ENCODE data around the gene MFSD1. TPM values are rescaled to one million over a fixed set of nuclear protein-coding genes. Genes with fewer than 3 reads are reported as not detected.

The MFSD1 gene
- polyA plus RNA-seq, 1 of the 3 experiments (the other 2 are of a cell fraction), result 44.9 TPM

DNA sequence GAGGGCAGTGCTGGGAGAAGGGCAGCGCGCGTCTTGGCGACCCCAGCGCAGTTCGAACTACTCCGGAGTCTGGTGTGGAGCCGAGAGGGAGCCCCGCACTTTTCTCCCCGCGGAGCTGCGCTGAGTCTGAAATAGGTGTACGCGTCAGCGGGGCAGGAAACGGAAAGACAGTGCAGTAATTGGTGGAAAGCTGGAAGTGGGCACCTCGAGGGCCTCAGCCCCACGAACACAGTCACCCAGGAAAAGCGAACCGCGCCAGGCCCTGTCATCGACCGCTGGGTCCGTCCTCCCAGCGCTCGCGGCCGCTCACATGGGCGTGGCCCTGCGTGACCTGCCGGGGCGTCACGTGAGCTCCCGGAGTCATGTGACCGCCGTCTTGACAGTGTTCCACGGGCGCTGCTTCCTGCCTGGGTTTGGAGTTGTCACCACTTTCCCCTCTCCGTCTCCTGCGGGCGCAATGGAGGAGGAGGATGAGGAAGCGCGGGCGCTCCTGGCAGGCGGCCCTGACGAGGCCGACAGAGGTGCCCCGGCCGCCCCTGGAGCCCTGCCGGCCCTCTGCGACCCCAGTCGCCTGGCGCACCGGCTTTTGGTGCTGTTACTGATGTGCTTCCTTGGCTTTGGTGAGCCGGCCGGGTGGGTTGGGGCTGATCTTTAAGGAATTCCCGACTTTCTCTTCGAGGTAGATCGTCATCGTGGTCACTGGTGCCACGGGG, at the start of gene MFSD1 (continued):
- TF ChIP-seq, protein P1, sequence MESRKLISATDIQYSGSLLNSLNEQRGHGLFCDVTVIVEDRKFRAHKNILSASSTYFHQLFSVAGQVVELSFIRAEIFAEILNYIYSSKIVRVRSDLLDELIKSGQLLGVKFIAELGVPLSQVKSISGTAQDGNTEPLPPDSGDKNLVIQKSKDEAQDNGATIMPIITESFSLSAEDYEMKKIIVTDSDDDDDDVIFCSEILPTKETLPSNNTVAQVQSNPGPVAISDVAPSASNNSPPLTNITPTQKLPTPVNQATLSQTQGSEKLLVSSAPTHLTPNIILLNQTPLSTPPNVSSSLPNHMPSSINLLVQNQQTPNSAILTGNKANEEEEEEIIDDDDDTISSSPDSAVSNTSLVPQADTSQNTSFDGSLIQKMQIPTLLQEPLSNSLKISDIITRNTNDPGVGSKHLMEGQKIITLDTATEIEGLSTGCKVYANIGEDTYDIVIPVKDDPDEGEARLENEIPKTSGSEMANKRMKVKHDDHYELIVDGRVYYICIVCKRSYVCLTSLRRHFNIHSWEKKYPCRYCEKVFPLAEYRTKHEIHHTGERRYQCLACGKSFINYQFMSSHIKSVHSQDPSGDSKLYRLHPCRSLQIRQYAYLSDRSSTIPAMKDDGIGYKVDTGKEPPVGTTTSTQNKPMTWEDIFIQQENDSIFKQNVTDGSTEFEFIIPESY (IDR thresholded peaks at IDR 0.05; ENCODE audit: borderline replicate concordance, low read depth), result no peak
- TF ChIP-seq, protein P2, sequence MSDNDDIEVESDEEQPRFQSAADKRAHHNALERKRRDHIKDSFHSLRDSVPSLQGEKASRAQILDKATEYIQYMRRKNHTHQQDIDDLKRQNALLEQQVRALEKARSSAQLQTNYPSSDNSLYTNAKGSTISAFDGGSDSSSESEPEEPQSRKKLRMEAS (IDR thresholded peaks at IDR 0.05; ENCODE audit: low read depth), result peak; percentile 91
- TF ChIP-seq, protein P3, sequence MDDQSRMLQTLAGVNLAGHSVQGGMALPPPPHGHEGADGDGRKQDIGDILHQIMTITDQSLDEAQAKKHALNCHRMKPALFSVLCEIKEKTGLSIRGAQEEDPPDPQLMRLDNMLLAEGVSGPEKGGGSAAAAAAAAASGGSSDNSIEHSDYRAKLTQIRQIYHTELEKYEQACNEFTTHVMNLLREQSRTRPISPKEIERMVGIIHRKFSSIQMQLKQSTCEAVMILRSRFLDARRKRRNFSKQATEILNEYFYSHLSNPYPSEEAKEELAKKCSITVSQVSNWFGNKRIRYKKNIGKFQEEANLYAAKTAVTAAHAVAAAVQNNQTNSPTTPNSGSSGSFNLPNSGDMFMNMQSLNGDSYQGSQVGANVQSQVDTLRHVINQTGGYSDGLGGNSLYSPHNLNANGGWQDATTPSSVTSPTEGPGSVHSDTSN (IDR thresholded peaks at IDR 0.05), result no peak
- 0 out of 2 replicates have a peak, but pooled peaks have one; percentile 19 for TF ChIP-seq RCOR1 (IDR thresholded peaks at IDR 0.05; ENCODE audit: low read length)
- peak; percentile 99 for TF ChIP-seq SIN3A (IDR thresholded peaks at IDR 0.05; ENCODE audit: borderline replicate concordance, low read depth, low read length)
- TF ChIP-seq RAD21 (IDR thresholded peaks at IDR 0.05; ENCODE audit: low read length), result no peak

GRCh38 chr3:158753854-158754253, 48.0 kb upstream of the MFSD1 start:
- H3K36me3 ChIP-seq (replicated peaks in 1 of 2; ENCODE audit: control insufficient read depth in 1 of 2, insufficient read depth in 2 of 2, low read length in 1 of 2), result no peaks in the 10 kb centered on the region
- H3K4me2 ChIP-seq, result no peak overlapping the region
- no peak for DNase-seq
- CTCF ChIA-PET, result interaction anchor here (1.0 kb wide), 1 partner anchor 36 kb away, joined by 3 read pairs; no protein-coding TSS in a partner anchor
- no peak overlapping the region for H3K27ac ChIP-seq (ENCODE audit: low read depth in 2 of 2, low read length in 1 of 2)
- H3F3A ChIP-seq (replicated peaks; ENCODE audit: insufficient read depth), result peaks cover 6% of the 10 kb centered on the region
- H3K4me1 ChIP-seq (ENCODE audit: control insufficient read depth in 1 of 2, insufficient read depth in 2 of 2, low read depth in 1 of 2, low read length in 1 of 2), result peaks cover 0 to 2% of the 10 kb centered on the region in 2 experiments; a peak in 2 of 4 replicates
- H3K9me2 ChIP-seq, result peaks cover 3% of the 10 kb centered on the region; the same call in 1 of the 2 replicates
- no peak overlapping the region for H2AFZ ChIP-seq (ENCODE audit: low read depth)
- POLR2A ChIA-PET, result no interaction called here
- H4K20me1 ChIP-seq (ENCODE audit: insufficient read depth), result no peaks in the 10 kb centered on the region
- 97% methylated on average over 4 of the region's 5 CpGs for WGBS (ENCODE audit: low lambda C conversion rate)
- H3K4me3 ChIP-seq (ENCODE audit: low read depth in 2 of 2, low read length in 1 of 2), result no peak overlapping the region
- H3K79me2 ChIP-seq (ENCODE audit: insufficient read depth), result no peaks in the 10 kb centered on the region
- no peaks in the 10 kb centered on the region for H3K9me3 ChIP-seq
- H3K27me3 ChIP-seq (ENCODE audit: insufficient read depth), result no peaks in the 10 kb centered on the region
- H3K9ac ChIP-seq, result no peak overlapping the region
- TF ChIP-seq, protein P3 (IDR thresholded peaks at IDR 0.05), result no peak
- TF ChIP-seq RCOR1 (IDR thresholded peaks at IDR 0.05; ENCODE audit: low read length) (no peak), CHD2 (IDR thresholded peaks at IDR 0.05; ENCODE audit: low read length, partially characterized antibody) (no peak), MEF2A (IDR thresholded peaks at IDR 0.05; ENCODE audit: borderline replicate concordance, low read depth) (no peak), SIN3A (IDR thresholded peaks at IDR 0.05; ENCODE audit: borderline replicate concordance, low read depth, low read length) (no peak), CTCF (IDR thresholded peaks at IDR 0.05) (no peak), TAF1 (IDR thresholded peaks at IDR 0.05; ENCODE audit: borderline replicate concordance, low read depth, low read length) (no peak), TEAD4 (IDR thresholded peaks at IDR 0.05; ENCODE audit: borderline replicate concordance, insufficient read depth) (no peak), FOXM1 (IDR thresholded peaks at IDR 0.05; ENCODE audit: low read depth) (no peak), FOSL2 (IDR thresholded peaks at IDR 0.05; ENCODE audit: borderline replicate concordance, low read depth) (no peak), NFIC (IDR thresholded peaks at IDR 0.05; ENCODE audit: borderline replicate concordance) (no peak), NRF1 (IDR thresholded peaks at IDR 0.05; ENCODE audit: low read depth, low read length) (no peak), MXI1 (IDR thresholded peaks at IDR 0.05; ENCODE audit: low read depth, low read length) (no peak)
- TF ChIP-seq, protein P4, sequence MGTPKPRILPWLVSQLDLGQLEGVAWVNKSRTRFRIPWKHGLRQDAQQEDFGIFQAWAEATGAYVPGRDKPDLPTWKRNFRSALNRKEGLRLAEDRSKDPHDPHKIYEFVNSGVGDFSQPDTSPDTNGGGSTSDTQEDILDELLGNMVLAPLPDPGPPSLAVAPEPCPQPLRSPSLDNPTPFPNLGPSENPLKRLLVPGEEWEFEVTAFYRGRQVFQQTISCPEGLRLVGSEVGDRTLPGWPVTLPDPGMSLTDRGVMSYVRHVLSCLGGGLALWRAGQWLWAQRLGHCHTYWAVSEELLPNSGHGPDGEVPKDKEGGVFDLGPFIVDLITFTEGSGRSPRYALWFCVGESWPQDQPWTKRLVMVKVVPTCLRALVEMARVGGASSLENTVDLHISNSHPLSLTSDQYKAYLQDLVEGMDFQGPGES (IDR thresholded peaks at IDR 0.05; ENCODE audit: low read depth, low read length), result no peak
- TF ChIP-seq, protein P5, sequence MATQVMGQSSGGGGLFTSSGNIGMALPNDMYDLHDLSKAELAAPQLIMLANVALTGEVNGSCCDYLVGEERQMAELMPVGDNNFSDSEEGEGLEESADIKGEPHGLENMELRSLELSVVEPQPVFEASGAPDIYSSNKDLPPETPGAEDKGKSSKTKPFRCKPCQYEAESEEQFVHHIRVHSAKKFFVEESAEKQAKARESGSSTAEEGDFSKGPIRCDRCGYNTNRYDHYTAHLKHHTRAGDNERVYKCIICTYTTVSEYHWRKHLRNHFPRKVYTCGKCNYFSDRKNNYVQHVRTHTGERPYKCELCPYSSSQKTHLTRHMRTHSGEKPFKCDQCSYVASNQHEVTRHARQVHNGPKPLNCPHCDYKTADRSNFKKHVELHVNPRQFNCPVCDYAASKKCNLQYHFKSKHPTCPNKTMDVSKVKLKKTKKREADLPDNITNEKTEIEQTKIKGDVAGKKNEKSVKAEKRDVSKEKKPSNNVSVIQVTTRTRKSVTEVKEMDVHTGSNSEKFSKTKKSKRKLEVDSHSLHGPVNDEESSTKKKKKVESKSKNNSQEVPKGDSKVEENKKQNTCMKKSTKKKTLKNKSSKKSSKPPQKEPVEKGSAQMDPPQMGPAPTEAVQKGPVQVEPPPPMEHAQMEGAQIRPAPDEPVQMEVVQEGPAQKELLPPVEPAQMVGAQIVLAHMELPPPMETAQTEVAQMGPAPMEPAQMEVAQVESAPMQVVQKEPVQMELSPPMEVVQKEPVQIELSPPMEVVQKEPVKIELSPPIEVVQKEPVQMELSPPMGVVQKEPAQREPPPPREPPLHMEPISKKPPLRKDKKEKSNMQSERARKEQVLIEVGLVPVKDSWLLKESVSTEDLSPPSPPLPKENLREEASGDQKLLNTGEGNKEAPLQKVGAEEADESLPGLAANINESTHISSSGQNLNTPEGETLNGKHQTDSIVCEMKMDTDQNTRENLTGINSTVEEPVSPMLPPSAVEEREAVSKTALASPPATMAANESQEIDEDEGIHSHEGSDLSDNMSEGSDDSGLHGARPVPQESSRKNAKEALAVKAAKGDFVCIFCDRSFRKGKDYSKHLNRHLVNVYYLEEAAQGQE (IDR thresholded peaks at IDR 0.05; ENCODE audit: low read depth, low read length), result no peak

Measured in SK-N-SH (cell line).